Stimulated activated CD4-positive, alpha-beta T cell treated with anti-CD3 and anti-CD28 coated beads, Interleukin-15, amount 100 ng/mL, for 48 hours (primary cell): Measurements from ENCODE around the gene MEIS2.

ENCODE experiments used
- DNase-seq, 2 donors: peaks; one replicate each; pipeline ENCODE4 v3.0.0-alpha.2; 2020; ENCODE audit warnings: low read depth in 2 of 2

MEIS2 gene

GRCh38 chr15:37098468-37099318 lies 1.7 kb downstream of the MEIS2 start:
- no peak for DNase-seq

- no peak for DNase-seq
These were observed 3.0 kb downstream of the MEIS2 start for GRCh38 chr15:37097144-37097919.

DNA sequence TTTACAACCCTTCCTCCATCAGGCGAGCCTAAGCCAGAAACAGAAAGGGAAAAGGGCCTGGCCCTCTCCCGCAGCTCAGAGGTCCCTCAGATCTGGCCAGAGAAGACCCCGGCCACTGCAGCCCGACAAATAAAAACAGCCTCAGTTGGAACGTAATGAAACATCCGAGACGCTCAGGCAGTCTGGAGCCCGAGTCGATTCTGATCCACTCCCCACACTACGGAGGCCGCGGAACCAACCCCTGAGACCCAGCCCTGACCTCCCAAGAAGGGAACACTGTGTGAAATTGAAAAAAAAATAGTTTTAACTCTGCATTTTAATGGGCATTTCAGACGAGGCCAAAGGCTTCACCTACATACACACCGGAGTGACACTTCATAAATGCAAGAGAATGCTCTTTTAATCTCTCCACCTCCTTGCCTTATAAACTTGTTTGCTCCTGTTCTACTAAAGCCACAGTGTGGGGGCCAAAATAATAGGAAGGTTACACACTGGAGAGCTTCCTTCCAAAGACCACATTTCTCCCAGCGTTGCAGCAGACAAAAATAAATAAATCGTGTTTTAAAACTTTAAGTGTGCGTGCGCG lies 3.7 kb downstream of the MEIS2 start:
- no peak for DNase-seq

DNA sequence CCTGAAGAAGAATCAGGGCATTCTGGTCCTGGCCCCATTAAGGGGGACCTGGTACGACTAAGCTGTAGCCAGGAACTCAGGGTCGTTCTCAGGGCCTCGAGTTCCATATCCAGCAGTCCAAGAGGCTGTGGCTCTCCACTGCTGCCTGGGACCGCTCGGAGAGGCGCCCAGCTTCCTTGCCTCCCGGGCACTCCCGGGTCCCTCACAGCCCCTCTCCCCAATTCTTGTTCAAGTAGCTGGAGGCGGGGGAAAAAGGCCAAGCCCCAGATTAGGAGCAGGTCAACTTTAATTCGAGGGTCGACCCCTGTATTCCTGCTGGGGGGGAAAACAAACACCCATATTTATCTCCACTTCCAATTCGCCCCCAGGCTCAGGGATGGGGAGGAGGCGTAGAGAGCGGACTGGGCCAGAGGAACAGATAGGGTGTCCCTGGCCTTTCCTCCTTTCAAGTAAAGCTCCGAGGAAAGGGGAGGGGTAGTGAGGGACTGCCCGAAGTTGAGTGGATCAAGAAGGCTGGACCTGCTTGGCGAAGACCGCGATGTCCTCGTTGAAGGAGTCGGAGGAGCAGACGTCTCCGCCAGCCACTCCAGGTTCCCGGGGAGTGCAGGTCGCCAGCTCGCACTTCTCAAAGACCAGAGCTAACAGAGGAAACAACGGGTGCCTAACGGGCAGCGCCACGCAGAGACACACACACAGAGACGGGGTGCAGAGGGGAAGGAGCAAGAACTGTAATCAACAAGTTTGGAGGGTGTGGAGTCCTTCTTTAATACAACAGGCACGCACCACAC lies 4.4 kb downstream of the MEIS2 start:
- no peak for DNase-seq

DNA sequence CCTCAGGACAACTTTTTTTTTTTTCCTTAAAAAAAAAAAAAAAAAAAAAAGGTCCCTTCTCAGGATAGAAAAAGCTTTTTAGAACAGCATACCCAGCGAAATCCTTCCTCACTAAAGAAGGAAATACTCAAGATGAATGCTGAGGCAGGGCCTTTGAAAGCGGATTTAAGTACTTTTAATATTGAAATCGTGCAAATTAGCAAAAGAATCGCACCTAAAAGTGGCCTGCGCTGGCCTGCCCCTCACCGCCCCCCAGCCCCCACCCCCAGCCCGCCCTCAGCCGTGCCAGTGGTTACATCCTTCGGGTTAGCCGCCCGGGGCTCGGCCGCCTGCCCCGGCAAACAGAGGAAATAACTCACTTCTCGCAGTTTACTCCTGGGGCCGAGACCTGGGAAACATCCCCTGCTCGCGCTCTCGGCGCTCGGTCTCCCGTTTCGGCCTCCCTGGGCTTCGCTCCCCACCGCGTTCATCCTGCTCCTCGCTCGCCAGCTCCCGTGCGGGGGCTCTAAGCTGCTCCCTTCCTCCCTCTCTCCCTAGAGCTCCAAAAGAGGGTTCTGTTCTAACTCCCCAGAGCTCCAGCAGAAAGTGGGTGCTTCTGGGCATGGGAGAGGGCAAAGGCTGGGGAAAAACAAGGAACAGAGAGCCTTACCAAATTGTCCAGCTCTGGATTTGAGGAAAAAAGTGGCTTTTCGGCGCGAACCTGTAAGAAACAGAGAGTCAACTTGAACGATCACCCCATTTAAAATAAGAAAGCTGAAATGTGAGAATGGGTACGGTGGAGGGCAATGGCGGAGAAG lies 5.2 kb downstream of the MEIS2 start:
- no peak for DNase-seq

DNA sequence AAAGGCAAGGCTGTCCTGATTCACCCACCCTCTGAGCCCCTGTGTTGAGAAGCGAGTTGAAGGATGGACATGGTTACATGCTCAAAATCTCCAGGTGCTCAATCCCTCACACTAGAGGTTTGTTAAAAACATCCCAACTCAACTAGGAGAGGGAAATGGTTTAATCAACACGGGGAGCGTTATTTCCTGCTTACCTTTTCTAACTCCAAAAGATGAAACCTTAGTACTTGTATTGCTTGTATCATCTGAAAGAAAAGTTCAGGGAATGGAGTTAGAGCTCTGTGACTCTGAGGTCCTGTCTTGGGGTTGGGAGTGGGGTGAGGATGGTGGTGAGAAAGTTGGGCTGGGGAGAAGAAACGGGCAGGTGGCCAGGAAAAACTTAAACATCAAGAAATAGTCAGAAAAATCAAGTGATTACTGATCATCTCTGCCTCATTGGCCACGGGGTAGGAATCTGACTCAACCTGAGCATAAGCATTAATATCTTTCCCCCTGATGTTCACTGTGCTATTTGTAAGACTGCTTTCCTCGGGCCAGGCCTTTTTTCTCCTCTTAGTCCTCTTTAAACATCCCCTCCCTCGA lies 5.9 kb downstream of the MEIS2 start:
- no peak for DNase-seq

DNA sequence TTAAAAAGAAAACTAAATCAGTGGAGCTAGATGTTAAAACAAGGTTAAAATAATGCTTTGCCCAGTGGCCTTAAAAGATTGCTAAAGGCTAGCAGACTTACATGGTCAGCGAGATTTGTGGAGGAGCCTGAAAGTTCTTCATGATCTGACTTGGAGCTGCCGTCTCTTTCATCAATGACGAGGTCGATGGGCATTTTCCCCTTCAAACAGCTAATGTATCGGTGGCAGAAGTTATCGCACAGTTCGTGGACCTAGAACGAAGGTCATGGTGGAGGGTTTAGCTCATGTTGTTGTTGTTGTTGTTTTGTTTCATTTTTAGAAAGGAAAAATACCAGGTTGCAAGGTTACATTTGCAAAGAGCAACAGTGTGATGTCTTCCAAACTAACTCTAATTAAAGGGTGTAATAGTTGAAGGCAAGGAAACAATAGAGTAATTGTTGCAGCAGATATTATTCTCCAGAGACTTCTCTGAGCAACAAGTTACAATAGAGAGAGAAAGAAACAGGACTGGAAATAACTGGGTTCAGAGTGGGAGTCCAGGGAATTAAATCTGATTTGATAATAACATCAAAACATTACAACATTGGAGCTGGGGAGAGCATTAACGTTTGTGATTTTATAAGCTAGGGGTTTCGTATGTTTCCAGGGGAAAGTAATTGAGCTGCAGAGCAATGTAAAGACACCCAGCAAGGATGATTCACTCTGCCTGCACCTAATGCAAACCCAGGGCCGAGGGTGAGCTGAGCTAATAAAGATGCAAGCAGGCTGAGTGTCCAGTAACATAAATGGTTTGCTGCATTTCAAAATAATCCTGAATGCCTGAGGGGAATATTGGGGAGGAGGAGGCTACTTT lies 6.6 kb downstream of the MEIS2 start:
- DNase-seq, result no peak

GRCh38 chr15:37090543-37091175 lies 9.7 kb downstream of the MEIS2 start:
- DNase-seq, result no peak

DNA sequence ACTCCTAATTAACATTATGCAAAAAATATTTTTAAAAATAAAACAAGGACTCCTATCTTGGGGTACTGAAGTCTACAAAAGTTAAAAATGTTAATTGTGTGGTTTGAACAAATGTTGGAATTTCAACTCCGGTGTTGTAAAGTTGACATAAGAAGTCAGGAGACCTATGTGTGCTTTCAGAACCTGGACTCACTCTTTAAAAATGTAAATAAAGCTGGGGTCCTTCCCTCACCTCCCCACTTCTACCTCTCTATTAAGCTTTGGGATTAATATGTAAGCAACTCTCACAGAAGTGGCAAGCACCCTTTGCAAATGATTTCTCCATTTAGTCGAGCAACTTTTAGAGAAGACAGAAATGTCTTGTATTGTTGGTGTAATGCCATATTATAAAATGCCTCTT lies 11.9 kb downstream of the MEIS2 start:
- no peak for DNase-seq

DNA sequence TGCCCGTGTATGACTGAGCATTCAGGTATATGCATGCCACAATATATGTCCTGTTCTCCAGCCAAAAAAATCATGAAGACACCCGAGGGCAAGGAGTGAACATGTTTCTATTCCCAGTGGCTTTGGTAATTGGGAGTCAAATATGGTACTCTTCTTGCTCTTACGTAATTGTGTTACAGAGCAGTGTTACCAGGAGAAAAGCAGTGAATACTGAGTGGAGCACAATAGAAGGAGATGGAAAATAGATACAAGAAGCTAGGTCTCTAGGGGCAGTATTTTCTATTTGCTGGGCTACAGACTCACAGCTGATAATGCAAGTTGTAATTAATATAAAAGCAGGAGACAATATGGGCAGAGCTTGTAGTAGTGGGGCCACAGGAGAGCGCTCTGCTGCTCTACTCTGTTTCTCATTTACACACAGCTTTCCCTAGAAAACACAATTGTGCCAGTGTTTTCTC lies 13.2 kb downstream of the MEIS2 start:
- no peak for DNase-seq

DNA sequence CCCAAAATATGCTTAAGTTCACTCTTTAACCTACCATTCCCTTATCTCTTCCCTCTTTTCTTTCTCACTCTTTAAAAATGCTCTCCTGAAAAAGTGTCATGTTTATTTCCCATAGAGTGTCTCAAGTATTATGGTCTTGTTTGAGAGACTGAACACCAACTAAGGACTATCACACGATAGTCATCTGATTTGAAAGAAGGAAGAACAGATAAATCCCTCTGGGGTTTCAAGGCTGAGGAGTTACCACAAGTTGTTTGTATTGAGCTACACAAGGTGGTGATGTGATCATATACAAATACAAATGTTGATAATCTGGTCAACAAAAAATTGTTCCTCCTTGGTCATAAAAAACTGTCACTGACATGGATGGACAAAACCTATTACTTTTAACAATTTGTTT lies 13.8 kb downstream of the MEIS2 start:
- DNase-seq, result no peak

GRCh38 chr15:37086120-37086519 lies 14.2 kb downstream of the MEIS2 start:
- DNase-seq, result no peak

DNA sequence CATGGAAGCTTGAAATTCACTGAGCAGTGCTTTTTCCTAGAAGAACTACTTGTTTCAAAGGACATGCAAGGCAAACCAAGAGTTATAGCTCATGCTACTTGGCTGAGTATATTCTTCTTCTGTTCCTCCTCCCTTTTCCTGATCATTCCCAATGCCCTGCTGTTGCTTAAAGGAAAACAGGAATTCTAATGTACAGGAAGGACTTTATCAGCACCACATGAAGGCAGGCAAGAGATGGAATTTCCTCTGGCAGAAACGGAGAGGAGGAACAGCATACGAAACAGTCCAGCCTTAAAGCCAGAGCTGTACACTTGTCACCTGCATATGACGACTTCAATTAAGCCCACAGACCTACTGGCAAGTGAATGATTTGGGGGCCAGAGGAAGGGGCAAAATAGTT lies 15.7 kb downstream of the MEIS2 start:
- no peak for DNase-seq

DNA sequence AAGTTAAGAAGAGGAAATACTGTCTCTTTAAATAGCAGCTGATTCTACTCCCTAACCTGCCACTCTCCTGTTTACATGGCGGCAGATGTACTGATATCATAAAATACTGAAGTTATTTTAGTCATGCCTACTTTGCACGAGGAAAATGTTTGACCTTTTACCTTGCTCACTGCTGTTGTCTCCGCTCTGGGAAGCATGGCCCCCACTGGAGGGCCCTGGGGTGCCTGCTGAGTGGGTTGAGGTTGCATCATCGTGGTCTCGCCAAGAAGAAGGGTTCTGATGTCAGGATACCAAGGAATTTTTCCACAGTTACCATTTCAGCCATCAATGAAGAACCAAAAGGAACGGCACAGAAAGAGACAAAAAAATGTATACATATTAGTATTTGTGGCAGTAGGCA lies 16.7 kb downstream of the MEIS2 start:
- DNase-seq, result no peak

DNA sequence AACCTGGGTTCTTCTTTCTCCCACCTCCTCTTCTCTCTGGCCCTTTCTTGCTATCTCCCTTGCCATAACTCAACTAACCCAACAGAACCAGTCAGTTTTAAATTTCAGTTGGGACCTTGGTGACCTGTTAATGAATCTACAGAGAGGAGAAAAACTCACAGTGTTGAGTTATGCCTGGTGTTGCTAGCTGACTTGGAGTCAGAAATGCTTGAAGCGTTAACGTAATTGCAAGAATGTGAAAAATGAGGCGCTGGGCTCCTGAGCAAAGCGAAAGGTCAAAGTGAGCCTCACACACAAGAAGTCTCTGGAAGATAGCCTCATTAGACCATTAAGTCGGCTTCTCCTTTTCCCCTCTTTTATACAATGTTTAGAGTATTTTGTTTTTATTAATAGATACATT lies 18.4 kb downstream of the MEIS2 start:
- DNase-seq, result no peak

DNA sequence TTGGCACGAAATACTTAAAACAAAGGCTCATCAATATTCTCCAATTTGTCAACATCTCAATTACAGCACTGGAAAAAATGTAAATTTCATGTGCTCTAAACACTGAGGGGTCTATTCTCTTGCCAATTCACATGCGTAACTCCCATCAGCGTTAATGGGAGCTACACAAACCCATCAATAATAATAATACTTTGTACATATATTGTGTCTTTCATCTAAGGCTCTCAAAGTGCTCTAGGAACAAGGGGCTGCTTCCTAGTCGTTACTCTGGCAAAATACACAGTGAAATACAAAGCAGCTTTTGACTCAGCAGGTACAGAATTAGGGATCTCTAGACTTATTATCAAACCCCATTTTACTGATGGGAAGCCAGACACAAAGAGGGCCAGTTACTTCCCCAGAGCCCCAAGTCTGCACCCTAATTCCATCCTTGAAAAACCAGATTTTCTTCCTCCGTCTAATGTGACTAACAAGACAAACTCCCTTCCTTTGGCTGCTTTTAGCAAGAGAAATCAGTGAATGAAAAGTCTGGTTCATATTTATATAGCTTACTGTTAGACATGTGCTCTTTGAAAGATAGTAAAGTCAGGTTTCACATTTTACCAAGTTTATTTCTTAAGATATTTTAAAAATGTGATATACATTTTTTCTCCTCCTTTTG lies 20.0 kb downstream of the MEIS2 start:
- no peak for DNase-seq

DNA sequence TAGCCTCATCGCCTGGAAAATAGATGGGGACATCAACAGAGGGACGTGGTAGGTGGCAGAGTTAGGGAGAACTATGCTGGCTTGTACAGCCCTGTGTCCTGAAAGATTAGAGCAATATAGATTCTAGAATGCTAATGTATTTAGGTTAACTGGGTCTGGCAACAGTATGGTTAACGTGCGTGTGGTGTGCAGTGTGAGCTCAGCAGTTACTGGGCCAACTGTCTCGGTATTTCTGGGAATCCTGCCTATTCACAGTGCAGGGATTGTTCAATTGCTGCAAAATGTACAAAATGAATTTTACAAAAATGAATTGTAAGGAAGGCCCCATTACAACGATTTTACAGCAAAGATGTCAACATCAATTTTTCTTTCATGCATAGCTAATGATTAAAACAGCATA lies 20.6 kb downstream of the MEIS2 start:
- no peak for DNase-seq

GRCh38 chr15:37078566-37078965 lies 21.8 kb downstream of the MEIS2 start:
- no peak for DNase-seq
